CD4-positive, alpha-beta memory T cell (primary cell): ENCODE data around the gene RNU4-1. TPM values are rescaled to one million over a fixed set of nuclear protein-coding genes. Genes with fewer than 3 reads are reported as not detected.

ENCODE experiments used
- CTCF ChIA-PET: fragments of 350-600 bp; sonication (Branson Sonifier 250); formaldehyde crosslinking; loops from one replicate; lab custom pipeline; 2021; ENCODE audit warnings: inconsistent platforms; ENCODE audit not compliant: partially characterized antibody; lab: Charles Lee
- POLR2A ChIA-PET: fragments of 350-600 bp; sonication (Branson Sonifier 250); formaldehyde crosslinking; loops from one replicate; lab custom pipeline; 2021; ENCODE audit not compliant: partially characterized antibody; lab: Charles Lee
- DNase-seq, 5 donors: peaks; one replicate each; pipeline versions ENCODE4 v3.0.0 to v3.0.0-alpha.2; 2020 to 2022; ENCODE audit warnings: mixed read lengths in 1 of 5
- H3K27ac ChIP-seq: one replicate; pipeline ENCODE4 v1.7.0; 2013; ENCODE audit warnings: low read depth, low read length
- H3K27me3 ChIP-seq: 2 replicates; pipeline ENCODE4 v1.7.0; 2013; ENCODE audit warnings: mild to moderate bottlenecking, low read length, moderate library complexity; ENCODE audit not compliant: insufficient read depth
- H3K36me3 ChIP-seq: 2 replicates; pipeline ENCODE4 v1.7.0; 2013; ENCODE audit warnings: mild to moderate bottlenecking, low read length, moderate library complexity; ENCODE audit not compliant: insufficient read depth
- H3K4me1 ChIP-seq: 2 replicates; pipeline ENCODE4 v1.7.0; 2013; ENCODE audit warnings: mild to moderate bottlenecking, low read length, moderate library complexity; ENCODE audit not compliant: insufficient read depth
- H3K4me3 ChIP-seq, 2 donors: one replicate each; pipeline ENCODE4 v1.7.0; 2013; ENCODE audit warnings: low read length in 2 of 2, mild to moderate bottlenecking in 1 of 2
- H3K9me3 ChIP-seq, 2 donors: one replicate each; pipeline ENCODE4 v1.7.0; 2013; ENCODE audit warnings: low read length in 2 of 2, control low read depth in 1 of 2; ENCODE audit not compliant: control insufficient read depth in 1 of 2
- H3K27ac Mint-ChIP-seq, 7 donors: one replicate each; pipeline ENCODE4 v1.8.0; 2020 to 2021; ENCODE audit warnings: mixed read lengths in 7 of 7, mild to moderate bottlenecking in 6 of 7, inconsistent platforms in 3 of 7, moderate library complexity in 3 of 7
- H3K27me3 Mint-ChIP-seq, 2 donors: one replicate each; pipeline ENCODE4 v1.8.0; 2020 to 2021; ENCODE audit warnings: mixed read lengths in 2 of 2
- H3K36me3 Mint-ChIP-seq, 2 donors: one replicate each; pipeline ENCODE4 v1.8.0; 2020 to 2021; ENCODE audit warnings: mixed read lengths in 2 of 2, inconsistent platforms in 1 of 2, mild to moderate bottlenecking in 1 of 2
- H3K4me1 Mint-ChIP-seq, 4 donors: one replicate each; pipeline ENCODE4 v1.8.0; 2020 to 2021; ENCODE audit warnings: mixed read lengths in 4 of 4, mild to moderate bottlenecking in 1 of 4
- H3K4me3 Mint-ChIP-seq, 8 donors: one replicate each; pipeline ENCODE4 v1.8.0; 2020 to 2021; ENCODE audit warnings: mixed read lengths in 8 of 8, mild to moderate bottlenecking in 7 of 8, moderate library complexity in 6 of 8, inconsistent platforms in 3 of 8
- H3K9me3 Mint-ChIP-seq, 8 donors: one replicate each; pipeline ENCODE4 v1.8.0; 2020 to 2021; ENCODE audit warnings: mixed read lengths in 8 of 8, mild to moderate bottlenecking in 5 of 8, inconsistent platforms in 3 of 8, moderate library complexity in 1 of 8
- intact Hi-C: fragments of 100-400 bp; cut with micrococcal nuclease; formaldehyde crosslinking; loops from one replicate; pipeline ENCODE4 v1.15.1; 2023
- polyA plus RNA-seq, 2 donors: library from polyadenylated mRNA; unstranded; fragments of 300-500 nt; fragmentation: Illumina TruSeq; gene quantifications; one replicate each; pipeline ENCODE4 v1.2.3, GENCODE V29; 2021
- total RNA-seq, 2 experiments: library from RNA; stranded (reverse); gene quantifications; one replicate each; pipeline ENCODE4 v1.2.3, GENCODE V29; 2021

RNU4-1 gene
- total and polyA plus RNA-seq, 4 experiments from 2014 or later = 925 to 1,200 TPM; not detected in 2

- Histone ChIP-seq H3K9me3 (no peaks in the 10 kb centered on the region), H3K36me3 (no peaks in the 10 kb centered on the region), H3K4me3 (peak overlapping the region; percentile 59 to 85), H3K27me3 (no peaks in the 10 kb centered on the region), H3K27ac (peak overlapping the region; percentile 81), H3K4me1 (peaks cover 57% of the 10 kb centered on the region)
- H3K4me3 Mint-ChIP-seq = peak overlapping the region; percentile 89 to 100 (median 94)
- peak overlapping the region; percentile 92 to 98 (median 96) for H3K27ac Mint-ChIP-seq
- ChIA-PET CTCF (interaction anchor here (0.7 to 32.3 kb wide), 8 partner anchors 14 to 114 kb away, joined by 3 to 1075 read pairs (median 60); partner anchors contain the start of genes RNU4-1, RNU4-2, RPLP0 and SIRT4), POLR2A (interaction anchor here (0.6 to 12.5 kb wide), 8 partner anchors 14 to 832 kb away, joined by 3 to 338 read pairs (median 92); partner anchors contain the start of genes RAB35, RNU4-1, RNU4-2 and RPLP0)
- peaks cover 13 to 38% of the 10 kb centered on the region in 2 donors for H3K36me3 Mint-ChIP-seq
- no peaks in the 10 kb centered on the region for H3K27me3 Mint-ChIP-seq
- peaks cover 35 to 65% (median 49%) of the 10 kb centered on the region in 4 donors for H3K4me1 Mint-ChIP-seq
- DNase-seq = peak in 1 of 5 donors; percentile 29
- H3K9me3 Mint-ChIP-seq = peaks cover 0 to 1% (median 0%) of the 10 kb centered on the region in 8 donors
- intact Hi-C loops = no loop called here
Measured at GRCh38 chr12:120264086-120264903, 28.7 kb downstream of the RNU4-1 start.

GRCh38 chr12:120263748-120264085, 29.3 kb downstream of the RNU4-1 start:
- peaks cover 13 to 39% of the 10 kb centered on the region in 2 donors for H3K36me3 Mint-ChIP-seq
- H3K27ac Mint-ChIP-seq = peak overlapping the region; percentile 88 to 98 (median 96)
- CTCF ChIA-PET = interaction anchor here (1.7 to 32.3 kb wide), 6 partner anchors 14 to 63 kb away, joined by 5 to 1075 read pairs (median 100); partner anchors contain the start of genes RNU4-1, RNU4-2, RPLP0 and SIRT4
- no peak for DNase-seq
- H3K27me3 ChIP-seq = no peaks in the 10 kb centered on the region
- peaks cover 36 to 68% (median 51%) of the 10 kb centered on the region in 4 donors for H3K4me1 Mint-ChIP-seq
- no peaks in the 10 kb centered on the region for H3K36me3 ChIP-seq
- POLR2A ChIA-PET = interaction anchor here (0.6 to 12.5 kb wide), 6 partner anchors 13 to 832 kb away, joined by 3 to 338 read pairs (median 139); partner anchors contain the start of genes RNU4-1, RNU4-2 and RPLP0
- H3K4me3 Mint-ChIP-seq = peak overlapping the region; percentile 89 to 100 (median 94)
- H3K9me3 Mint-ChIP-seq = peaks cover 0 to 1% (median 0%) of the 10 kb centered on the region in 8 donors
- H3K27ac ChIP-seq = peak overlapping the region; percentile 81
- H3K9me3 ChIP-seq = no peaks in the 10 kb centered on the region
- intact Hi-C loops = no loop called here
- H3K4me1 ChIP-seq = peaks cover 63% of the 10 kb centered on the region
- H3K27me3 Mint-ChIP-seq = no peaks in the 10 kb centered on the region
- H3K4me3 ChIP-seq = peak overlapping the region; percentile 59 to 85

GRCh38 chr12:120262852-120263747, 29.9 kb downstream of the RNU4-1 start:
- Mint-ChIP-seq H3K4me3 (peak overlapping the region; percentile 89 to 100 (median 94)), H3K9me3 (peaks cover 0 to 4% (median 0%) of the 10 kb centered on the region in 8 donors), H3K4me1 (peaks cover 40 to 74% (median 56%) of the 10 kb centered on the region in 4 donors), H3K27ac (peak overlapping the region; percentile 90 to 98 (median 96)), H3K36me3 (peaks cover 16 to 42% of the 10 kb centered on the region in 2 donors), H3K27me3 (no peaks in the 10 kb centered on the region)
- ChIA-PET POLR2A (interaction anchor here (0.6 to 12.5 kb wide), 7 partner anchors 13 to 833 kb away, joined by 3 to 338 read pairs (median 102); partner anchors contain the start of genes RNU4-1, RNU4-2, RPLP0 and SIRT4), CTCF (interaction anchor here (1.7 to 32.3 kb wide), 7 partner anchors 13 to 63 kb away, joined by 5 to 1075 read pairs (median 87); partner anchors contain the start of genes RNU4-1, RNU4-2, RPLP0 and SIRT4)
- intact Hi-C loops = no loop called here
- Histone ChIP-seq H3K4me1 (peaks cover 69% of the 10 kb centered on the region), H3K36me3 (no peaks in the 10 kb centered on the region), H3K9me3 (no peaks in the 10 kb centered on the region), H3K27me3 (no peaks in the 10 kb centered on the region), H3K4me3 (peak overlapping the region; percentile 59 to 85), H3K27ac (peak overlapping the region; percentile 81)
- DNase-seq = no peak

- no peaks in the 10 kb centered on the region for H3K36me3 ChIP-seq
- no peaks in the 10 kb centered on the region for H3K27me3 ChIP-seq
- H3K27ac ChIP-seq = peak overlapping the region; percentile 81
- ChIA-PET CTCF (interaction anchor here (0.7 to 32.3 kb wide), 8 partner anchors 12 to 62 kb away, joined by 3 to 1075 read pairs (median 46); partner anchors contain the start of genes RNU4-2, RPLP0 and SIRT4), POLR2A (interaction anchor here (0.6 to 12.5 kb wide), 9 partner anchors 12 to 234 kb away, joined by 3 to 338 read pairs (median 82); partner anchors contain the start of genes DYNLL1, RAB35, RNU4-1 and RNU4-2)
- H3K9me3 ChIP-seq = no peaks in the 10 kb centered on the region
- Mint-ChIP-seq H3K4me1 (peaks cover 47 to 83% (median 64%) of the 10 kb centered on the region in 4 donors), H3K4me3 (peak overlapping the region; percentile 89 to 100 (median 94)), H3K27ac (peak overlapping the region; percentile 83 to 98 (median 96)), H3K27me3 (no peaks in the 10 kb centered on the region), H3K9me3 (peaks cover 0 to 4% (median 0%) of the 10 kb centered on the region in 8 donors), H3K36me3 (peaks cover 16 to 45% of the 10 kb centered on the region in 2 donors)
- peaks cover 78% of the 10 kb centered on the region for H3K4me1 ChIP-seq
- peak in 2 of 5 donors; percentile 30 to 38 for DNase-seq
- peak overlapping the region; percentile 5 to 85 for H3K4me3 ChIP-seq
- intact Hi-C loops = no loop called here
Measured at GRCh38 chr12:120261951-120262851, 30.8 kb downstream of the RNU4-1 start.

GRCh38 chr12:120260607-120261006, 32.4 kb downstream of the RNU4-1 start:
- H3K27me3 Mint-ChIP-seq = no peaks in the 10 kb centered on the region
- peaks cover 0 to 3% (median 0%) of the 10 kb centered on the region in 8 donors for H3K9me3 Mint-ChIP-seq
- no peaks in the 10 kb centered on the region for H3K9me3 ChIP-seq
- ChIA-PET CTCF (interaction anchor here (9.2 to 32.3 kb wide), 3 partner anchors 11 to 36 kb away, joined by 114 to 1075 read pairs (median 192); no protein-coding TSS in a partner anchor), POLR2A (interaction anchor here (0.9 to 12.5 kb wide), 6 partner anchors 10 to 236 kb away, joined by 3 to 338 read pairs (median 129); partner anchors contain the start of genes DYNLL1, RNU4-1 and RNU4-2)
- intact Hi-C loops = no loop called here
- peaks cover 90% of the 10 kb centered on the region for H3K4me1 ChIP-seq
- H3K4me1 Mint-ChIP-seq = peaks cover 54 to 90% (median 73%) of the 10 kb centered on the region in 4 donors
- no peaks in the 10 kb centered on the region for H3K27me3 ChIP-seq
- H3K36me3 Mint-ChIP-seq = peaks cover 16 to 52% of the 10 kb centered on the region in 2 donors
- peak overlapping the region; percentile 2 to 96 (median 65) for H3K27ac Mint-ChIP-seq
- no peak overlapping the region for H3K27ac ChIP-seq
- H3K4me3 Mint-ChIP-seq = peak overlapping the region; percentile 0 to 94 (median 66)
- H3K36me3 ChIP-seq = no peaks in the 10 kb centered on the region
- H3K4me3 ChIP-seq = no peak overlapping the region
- DNase-seq = no peak
